HG03095 (cell line): ENCODE results near the gene SRCAP.
"Not testable (repeated sequence)": the region's sequence is repeated elsewhere in the genome, so short reads cannot be mapped to it uniquely, and the experiment has no call there.

ENCODE experiments used
- ATAC-seq: cut with Tn5 transposase; IDR thresholded peaks from one replicate; pipeline ENCODE4 v1.9.1; 2021; ENCODE audit warnings: moderate library complexity; ENCODE audit not compliant: unreplicated experiment

Gene SRCAP

GRCh38 chr16:30663820-30664219 lies 35.2 kb upstream of the SRCAP start:
- ATAC-seq: no peak

DNA sequence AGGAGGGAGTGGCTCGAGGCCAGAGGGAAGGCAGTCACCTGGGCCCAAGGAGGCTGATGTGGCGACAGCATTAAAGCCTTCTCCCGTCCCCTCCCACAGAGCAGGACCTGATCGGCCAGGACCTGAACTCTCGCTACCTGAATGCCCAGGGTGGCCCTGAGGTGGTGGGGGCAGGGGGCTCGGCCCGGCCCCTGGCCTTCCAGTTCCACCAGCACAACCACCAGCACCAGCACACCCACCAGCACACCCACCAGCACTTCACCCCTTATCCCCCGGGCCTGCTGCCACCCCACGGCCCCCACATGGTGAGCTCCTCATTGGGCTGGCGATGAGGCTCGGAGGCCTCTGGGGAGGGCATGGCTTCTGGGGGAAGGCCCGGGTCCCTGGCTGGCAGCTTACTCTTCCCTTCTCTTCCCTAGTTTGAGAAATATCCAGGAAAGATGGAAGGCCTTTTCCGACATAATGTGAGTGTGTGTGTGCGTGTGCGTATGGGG lies 34.3 kb upstream of the SRCAP start:
- ATAC-seq: no peak

- no peak for ATAC-seq
Observed at GRCh38 chr16:30665155-30665829, 33.7 kb upstream of the SRCAP start.

DNA sequence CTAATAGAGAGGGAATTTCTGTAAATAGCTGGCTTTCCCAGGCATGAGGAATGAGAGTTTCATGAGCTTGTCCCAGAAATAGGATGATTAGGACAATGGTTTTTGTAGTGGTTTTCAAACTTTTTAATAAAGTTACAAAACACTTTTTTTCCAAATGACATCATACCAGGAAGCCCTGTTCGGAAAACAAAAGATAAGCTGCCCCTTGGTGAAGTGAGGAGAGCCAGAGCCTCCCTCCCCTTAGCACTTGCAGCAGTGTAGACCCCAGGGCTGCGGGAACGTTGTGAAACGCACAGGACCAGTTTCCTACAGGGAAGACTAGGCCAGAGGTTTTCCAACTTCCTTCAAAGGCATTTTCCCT lies 33.2 kb upstream of the SRCAP start:
- no peak for ATAC-seq

DNA sequence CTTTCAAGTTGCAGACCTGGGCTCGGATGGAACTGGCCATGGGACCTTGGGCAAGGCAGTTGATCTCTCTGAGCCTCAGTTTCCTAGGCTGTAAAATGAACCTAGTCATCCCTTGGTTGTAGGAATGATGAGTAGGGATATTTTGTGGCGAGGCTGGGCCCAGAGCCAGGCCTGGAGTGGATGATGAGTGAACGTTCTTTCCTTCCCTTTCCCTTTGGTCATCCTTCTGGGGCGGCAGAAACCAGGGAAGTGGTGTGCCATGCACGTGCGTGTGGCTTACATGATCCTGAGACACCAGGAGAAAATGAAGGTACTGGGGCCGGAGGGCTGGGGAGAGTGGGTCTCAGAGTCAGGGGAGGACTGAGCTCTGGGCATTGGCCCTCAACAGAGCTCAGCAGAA lies 32.3 kb upstream of the SRCAP start:
- ATAC-seq: no peak

- no peak for ATAC-seq
Observed at GRCh38 chr16:30667361-30667905, 31.5 kb upstream of the SRCAP start.

DNA sequence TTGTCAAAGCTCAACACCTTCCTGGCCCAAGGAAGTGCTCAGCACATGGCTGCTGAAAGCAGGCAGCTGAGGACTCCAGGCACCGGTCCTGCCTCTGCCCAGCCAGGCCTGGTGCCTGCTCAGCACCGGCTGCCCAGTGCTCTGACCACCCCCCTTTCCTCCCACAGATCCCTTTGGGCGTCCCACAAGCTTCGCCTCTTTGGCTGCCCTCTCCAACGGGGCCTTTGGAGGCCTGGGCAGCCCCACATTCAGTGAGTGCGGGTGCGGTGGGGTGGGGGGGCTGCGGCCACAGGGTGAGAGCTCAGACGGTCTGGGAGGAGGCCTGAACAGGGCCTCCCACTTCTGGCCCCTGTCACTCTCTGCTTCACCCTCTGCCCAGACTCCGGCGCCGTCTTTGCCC lies 30.6 kb upstream of the SRCAP start:
- no peak for ATAC-seq

- ATAC-seq: no peak
Observed at GRCh38 chr16:30669026-30669902, 29.7 kb upstream of the SRCAP start.

GRCh38 chr16:30669903-30670824 lies 28.8 kb upstream of the SRCAP start:
- ATAC-seq: no peak

GRCh38 chr16:30675143-30675542 lies 23.8 kb upstream of the SRCAP start:
- no peak for ATAC-seq

GRCh38 chr16:30677931-30678585 lies 20.9 kb upstream of the SRCAP start:
- no peak for ATAC-seq

- no peak for ATAC-seq
Observed at GRCh38 chr16:30678586-30678970, 20.4 kb upstream of the SRCAP start.

- ATAC-seq: no peak
Observed at GRCh38 chr16:30680326-30680725, 18.6 kb upstream of the SRCAP start.

- ATAC-seq: no peak
Observed at GRCh38 chr16:30688701-30689100, 10.3 kb upstream of the SRCAP start.

DNA sequence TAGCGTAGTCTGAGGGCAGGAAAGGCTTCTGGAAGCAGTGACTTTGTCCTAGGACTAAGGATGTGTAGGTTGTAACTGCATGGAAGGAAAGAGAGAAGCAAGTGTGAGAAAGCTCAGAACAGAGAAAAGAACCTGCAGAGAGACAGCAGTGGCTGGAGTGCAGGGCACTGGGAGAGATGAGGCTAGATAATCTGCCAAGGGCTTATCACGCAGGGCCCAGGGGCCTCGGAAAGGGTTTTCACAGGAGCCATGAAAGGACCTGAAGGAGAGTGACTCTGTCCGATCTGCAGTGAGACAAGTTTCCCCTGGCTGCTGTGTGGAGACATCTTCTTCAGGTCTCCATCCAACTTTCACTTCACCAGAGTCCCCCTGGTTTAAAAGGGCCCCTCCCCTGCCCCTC lies 7.1 kb upstream of the SRCAP start:
- no peak for ATAC-seq

DNA sequence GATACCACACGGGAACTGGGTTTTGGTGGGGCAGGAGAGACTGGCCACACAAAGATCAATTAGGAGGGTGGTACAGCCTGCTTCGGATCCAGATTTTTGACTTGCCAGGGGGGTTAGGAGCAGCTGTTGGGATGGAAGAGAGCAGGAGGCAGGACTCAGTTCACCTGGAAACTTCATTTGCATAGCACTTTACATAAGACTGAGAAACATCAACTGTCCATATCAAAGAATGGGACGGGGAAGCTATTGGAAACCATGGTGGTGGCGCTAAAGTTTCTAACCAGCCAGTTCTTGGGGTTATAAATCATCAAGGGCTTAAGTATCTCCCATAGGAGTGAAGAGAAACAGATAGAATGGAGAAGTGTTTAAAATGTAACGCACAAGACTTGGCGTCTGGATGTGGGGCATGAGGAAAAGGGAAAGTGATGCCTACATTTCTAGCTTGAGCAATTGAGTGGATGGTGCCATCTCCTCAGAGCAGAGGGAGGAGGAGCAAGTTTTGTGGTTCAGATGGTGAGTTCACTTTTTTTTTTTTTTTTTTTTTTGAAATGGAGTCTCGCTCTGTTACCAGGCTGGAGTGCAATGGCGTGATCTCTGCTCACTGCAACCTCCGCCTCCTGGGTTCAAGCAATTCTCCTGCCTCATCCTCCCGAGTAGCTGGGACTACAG lies 6.4 kb upstream of the SRCAP start:
- no peak for ATAC-seq

DNA sequence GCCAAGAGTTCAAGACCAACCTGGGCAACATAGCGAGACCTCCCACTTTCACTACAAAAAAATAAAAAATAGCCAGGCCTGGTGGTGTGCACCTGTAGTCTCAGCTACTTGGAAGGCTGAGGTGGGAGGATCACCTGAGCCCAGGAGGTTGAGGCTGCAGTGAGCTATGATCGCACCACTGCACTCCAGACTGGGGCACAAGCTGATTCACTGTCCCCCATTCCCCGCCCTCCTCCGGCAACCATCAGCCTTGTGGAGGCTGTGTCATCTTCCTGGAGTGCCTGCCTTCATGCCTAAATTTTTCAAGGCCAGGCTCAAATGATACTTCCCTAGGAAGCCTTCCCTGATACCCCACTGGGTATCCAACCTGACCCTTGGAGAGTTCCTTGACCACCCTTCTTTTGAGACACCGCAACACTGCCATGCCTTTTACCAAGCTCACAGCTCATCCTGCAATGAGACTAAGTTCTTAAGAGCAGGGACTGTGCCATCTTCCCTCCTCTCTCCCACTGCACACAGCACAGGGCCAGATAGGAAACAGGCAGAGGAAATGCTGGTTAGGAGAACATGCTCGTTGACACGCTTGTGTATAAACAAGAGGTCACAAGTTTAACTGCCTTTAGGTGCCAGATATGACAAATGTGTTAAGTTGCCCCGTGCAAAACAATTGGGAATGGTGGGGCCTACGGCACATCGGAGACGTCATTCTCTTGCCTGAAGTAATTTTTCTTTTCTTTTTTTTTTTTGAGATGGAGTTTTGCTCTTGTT lies 3.9 kb upstream of the SRCAP start:
- ATAC-seq: no peak

GRCh38 chr16:30696646-30697045 lies 2.3 kb upstream of the SRCAP start:
- ATAC-seq: not testable (repeated sequence)
